ENCODE measurements around the gene ABCA3. TPM values are rescaled to one million over a fixed set of nuclear protein-coding genes. Genes with fewer than 3 reads are reported as not detected.

Gene ABCA3
- total and polyA plus RNA-seq, 2 experiments from 2014 or later = 3.0 to 4.1 TPM

DNA sequence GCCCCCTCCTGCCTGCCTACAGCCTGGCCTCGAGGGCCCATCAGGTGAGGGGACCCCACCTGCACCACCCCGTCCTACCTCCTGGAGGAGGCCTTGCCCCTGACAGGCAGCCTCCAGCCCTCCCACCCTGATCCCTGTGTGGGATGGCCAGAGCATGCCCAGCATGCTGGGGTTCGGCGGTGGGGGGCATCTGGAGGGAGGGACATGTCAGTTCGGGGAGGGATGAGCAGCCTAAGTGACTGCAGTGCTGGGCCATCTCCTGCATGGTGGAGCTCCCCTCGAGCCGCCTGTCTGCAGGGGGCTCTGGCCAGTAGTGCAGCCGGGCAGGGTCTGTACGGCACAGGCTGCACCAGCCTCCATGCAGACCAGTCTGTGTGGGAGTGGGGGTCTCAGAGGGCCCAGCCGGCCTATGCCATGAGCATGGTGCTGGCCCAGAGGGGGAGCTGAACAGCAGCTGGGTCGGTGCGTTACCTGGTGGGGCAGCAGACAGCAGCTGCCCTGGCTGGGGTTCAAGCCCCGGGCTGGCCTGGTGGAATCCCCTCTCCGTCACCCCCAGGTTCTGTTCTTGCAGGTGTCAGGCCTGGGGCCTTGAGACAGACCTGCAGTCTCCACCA lies 68.6 kb downstream of the ABCA3 start:
- Histone ChIP-seq H3K4me2 (no peak overlapping the region), H3K4me1 (ENCODE audit: insufficient read depth) (peaks cover 4% of the 10 kb centered on the region; the same call in 1 of the 2 replicates), H3K27me3 (ENCODE audit: insufficient read depth) (no peaks in the 10 kb centered on the region), H2AFZ (no peak overlapping the region), H3K79me2 (replicated peaks; ENCODE audit: insufficient read depth) (peaks cover 19% of the 10 kb centered on the region), H3K27ac (ENCODE audit: low read depth) (no peak overlapping the region), H3K36me3 (ENCODE audit: insufficient read depth) (no peaks in the 10 kb centered on the region), H4K20me1 (replicated peaks; ENCODE audit: insufficient read depth) (peaks cover 10% of the 10 kb centered on the region), H3K4me3 (no peak overlapping the region), H3K9me2 (ENCODE audit: insufficient read depth) (no peaks in the 10 kb centered on the region), H3F3A (replicated peaks; ENCODE audit: low read depth) (peaks cover 8% of the 10 kb centered on the region; the same call in 1 of the 2 replicates)
- TF ChIP-seq EZH2phosphoT487 (IDR thresholded peaks at IDR 0.05; ENCODE audit: unreplicated experiment) (no peak), ZNF114 (CRISPR knock-in tag; IDR thresholded peaks at IDR 0.05) (no peak), STAT1 (IDR thresholded peaks at IDR 0.05; ENCODE audit: unreplicated experiment) (no peak)
- Mint-ChIP-seq H3K27ac (no peak overlapping the region), H3K4me3 (no peak overlapping the region), H3K4me1 (peaks cover 13% of the 10 kb centered on the region), H3K27me3 (ENCODE audit: insufficient read depth, low read depth, poor library complexity) (peaks cover 14% of the 10 kb centered on the region), H3K36me3 (ENCODE audit: low read depth) (peaks cover 4% of the 10 kb centered on the region), H3K9me3 (no peaks in the 10 kb centered on the region; the same call in 2 of the 3 replicates)
- no peak for ATAC-seq
- DNase-seq (ENCODE audit: low spot score) = no peak

DNA sequence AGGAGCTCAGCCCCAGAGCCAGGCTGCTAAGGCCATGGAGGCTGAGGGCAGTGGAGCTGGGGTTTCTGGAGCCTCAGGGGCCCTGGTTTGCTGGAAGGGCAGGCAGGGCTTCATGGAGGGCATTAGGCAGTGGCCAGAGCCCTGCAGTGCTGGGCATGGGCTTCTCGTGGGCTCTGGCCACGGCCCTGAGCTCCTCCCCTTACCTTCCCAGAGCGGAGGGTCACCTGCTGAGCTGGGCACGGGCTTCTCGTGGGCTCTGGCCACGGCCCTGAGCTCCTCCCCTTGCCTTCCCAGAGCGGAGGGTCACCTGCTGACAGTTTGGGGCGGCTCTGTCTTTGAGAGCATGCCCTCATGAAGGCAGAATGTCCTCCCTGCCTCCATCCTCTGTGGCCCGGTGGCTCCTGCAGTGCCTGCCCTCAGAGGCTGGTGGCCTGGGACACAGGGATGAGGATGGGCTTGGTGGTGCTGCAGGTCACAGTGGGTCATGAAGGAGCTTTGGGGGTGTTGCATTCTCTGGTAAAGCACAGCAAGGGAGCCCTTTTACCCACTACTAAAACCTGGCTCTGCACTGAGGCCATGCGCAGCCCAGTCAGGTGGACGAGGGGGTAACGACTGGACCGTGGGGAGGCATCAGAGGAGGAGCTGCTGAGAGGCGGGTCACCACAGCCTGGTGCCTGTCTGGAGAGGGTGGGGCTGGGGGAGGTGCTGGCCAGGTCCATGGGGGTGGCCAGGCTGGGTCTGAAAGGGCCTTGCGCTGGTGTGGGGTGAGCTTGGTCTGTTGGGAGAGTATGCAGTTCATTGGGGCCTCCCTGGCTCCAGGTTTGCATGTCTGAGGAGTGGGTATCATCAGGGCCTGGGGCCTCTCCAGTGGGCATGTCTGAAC lies 69.7 kb downstream of the ABCA3 start:
- Mint-ChIP-seq H3K36me3 (ENCODE audit: low read depth) (peaks cover 15% of the 10 kb centered on the region), H3K4me3 (no peak overlapping the region), H3K27ac (no peak overlapping the region), H3K4me1 (peaks cover 14% of the 10 kb centered on the region), H3K27me3 (ENCODE audit: insufficient read depth, low read depth, poor library complexity) (peaks cover 10% of the 10 kb centered on the region), H3K9me3 (no peaks in the 10 kb centered on the region; the same call in 2 of the 3 replicates)
- H3K36me3 ChIP-seq (ENCODE audit: insufficient read depth) = no peaks in the 10 kb centered on the region
- H3K27me3 ChIP-seq (ENCODE audit: insufficient read depth) = no peaks in the 10 kb centered on the region
- no peak for DNase-seq (ENCODE audit: low spot score)
- H3K4me1 ChIP-seq (ENCODE audit: insufficient read depth) = peaks cover 14% of the 10 kb centered on the region
- H2AFZ ChIP-seq = no peak overlapping the region
- peaks cover 17% of the 10 kb centered on the region for H4K20me1 ChIP-seq (replicated peaks; ENCODE audit: insufficient read depth)
- peaks cover 30% of the 10 kb centered on the region for H3K79me2 ChIP-seq (replicated peaks; ENCODE audit: insufficient read depth)
- H3K4me3 ChIP-seq = no peak overlapping the region
- H3K27ac ChIP-seq (ENCODE audit: low read depth) = no peak overlapping the region
- H3K4me2 ChIP-seq = no peak overlapping the region
- ATAC-seq = no peak
- H3F3A ChIP-seq (replicated peaks; ENCODE audit: low read depth) = peaks cover 13% of the 10 kb centered on the region; the same call in 1 of the 2 replicates
- no peaks in the 10 kb centered on the region for H3K9me2 ChIP-seq (ENCODE audit: insufficient read depth)
- TF ChIP-seq POLR2AphosphoS5 (IDR thresholded peaks at IDR 0.05; ENCODE audit: low read depth) (no peak), NANOG (IDR thresholded peaks at IDR 0.05; ENCODE audit: borderline replicate concordance) (no peak), CREB1 (CRISPR knock-in tag; IDR thresholded peaks at IDR 0.05; ENCODE audit: low read depth) (no peak), EZH2 (IDR thresholded peaks at IDR 0.05; ENCODE audit: low read depth, unreplicated experiment) (no peak), STAT1 (IDR thresholded peaks at IDR 0.05; ENCODE audit: unreplicated experiment) (no peak), ZNF331 (CRISPR knock-in tag; IDR thresholded peaks at IDR 0.05; ENCODE audit: low read depth) (no peak), JUNB (IDR thresholded peaks at IDR 0.05; ENCODE audit: unreplicated experiment) (no peak), EZH2phosphoT487 (IDR thresholded peaks at IDR 0.05; ENCODE audit: unreplicated experiment) (no peak)
- TF ChIP-seq, protein P1, sequence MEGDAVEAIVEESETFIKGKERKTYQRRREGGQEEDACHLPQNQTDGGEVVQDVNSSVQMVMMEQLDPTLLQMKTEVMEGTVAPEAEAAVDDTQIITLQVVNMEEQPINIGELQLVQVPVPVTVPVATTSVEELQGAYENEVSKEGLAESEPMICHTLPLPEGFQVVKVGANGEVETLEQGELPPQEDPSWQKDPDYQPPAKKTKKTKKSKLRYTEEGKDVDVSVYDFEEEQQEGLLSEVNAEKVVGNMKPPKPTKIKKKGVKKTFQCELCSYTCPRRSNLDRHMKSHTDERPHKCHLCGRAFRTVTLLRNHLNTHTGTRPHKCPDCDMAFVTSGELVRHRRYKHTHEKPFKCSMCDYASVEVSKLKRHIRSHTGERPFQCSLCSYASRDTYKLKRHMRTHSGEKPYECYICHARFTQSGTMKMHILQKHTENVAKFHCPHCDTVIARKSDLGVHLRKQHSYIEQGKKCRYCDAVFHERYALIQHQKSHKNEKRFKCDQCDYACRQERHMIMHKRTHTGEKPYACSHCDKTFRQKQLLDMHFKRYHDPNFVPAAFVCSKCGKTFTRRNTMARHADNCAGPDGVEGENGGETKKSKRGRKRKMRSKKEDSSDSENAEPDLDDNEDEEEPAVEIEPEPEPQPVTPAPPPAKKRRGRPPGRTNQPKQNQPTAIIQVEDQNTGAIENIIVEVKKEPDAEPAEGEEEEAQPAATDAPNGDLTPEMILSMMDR (conservative IDR thresholded peaks at IDR 0.05; ENCODE audit: low read depth in 2 of 2) = no peak
- TF ChIP-seq, protein P2, sequence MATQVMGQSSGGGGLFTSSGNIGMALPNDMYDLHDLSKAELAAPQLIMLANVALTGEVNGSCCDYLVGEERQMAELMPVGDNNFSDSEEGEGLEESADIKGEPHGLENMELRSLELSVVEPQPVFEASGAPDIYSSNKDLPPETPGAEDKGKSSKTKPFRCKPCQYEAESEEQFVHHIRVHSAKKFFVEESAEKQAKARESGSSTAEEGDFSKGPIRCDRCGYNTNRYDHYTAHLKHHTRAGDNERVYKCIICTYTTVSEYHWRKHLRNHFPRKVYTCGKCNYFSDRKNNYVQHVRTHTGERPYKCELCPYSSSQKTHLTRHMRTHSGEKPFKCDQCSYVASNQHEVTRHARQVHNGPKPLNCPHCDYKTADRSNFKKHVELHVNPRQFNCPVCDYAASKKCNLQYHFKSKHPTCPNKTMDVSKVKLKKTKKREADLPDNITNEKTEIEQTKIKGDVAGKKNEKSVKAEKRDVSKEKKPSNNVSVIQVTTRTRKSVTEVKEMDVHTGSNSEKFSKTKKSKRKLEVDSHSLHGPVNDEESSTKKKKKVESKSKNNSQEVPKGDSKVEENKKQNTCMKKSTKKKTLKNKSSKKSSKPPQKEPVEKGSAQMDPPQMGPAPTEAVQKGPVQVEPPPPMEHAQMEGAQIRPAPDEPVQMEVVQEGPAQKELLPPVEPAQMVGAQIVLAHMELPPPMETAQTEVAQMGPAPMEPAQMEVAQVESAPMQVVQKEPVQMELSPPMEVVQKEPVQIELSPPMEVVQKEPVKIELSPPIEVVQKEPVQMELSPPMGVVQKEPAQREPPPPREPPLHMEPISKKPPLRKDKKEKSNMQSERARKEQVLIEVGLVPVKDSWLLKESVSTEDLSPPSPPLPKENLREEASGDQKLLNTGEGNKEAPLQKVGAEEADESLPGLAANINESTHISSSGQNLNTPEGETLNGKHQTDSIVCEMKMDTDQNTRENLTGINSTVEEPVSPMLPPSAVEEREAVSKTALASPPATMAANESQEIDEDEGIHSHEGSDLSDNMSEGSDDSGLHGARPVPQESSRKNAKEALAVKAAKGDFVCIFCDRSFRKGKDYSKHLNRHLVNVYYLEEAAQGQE (IDR thresholded peaks at IDR 0.05; ENCODE audit: unreplicated experiment) = no peak
- TF ChIP-seq, protein P3, sequence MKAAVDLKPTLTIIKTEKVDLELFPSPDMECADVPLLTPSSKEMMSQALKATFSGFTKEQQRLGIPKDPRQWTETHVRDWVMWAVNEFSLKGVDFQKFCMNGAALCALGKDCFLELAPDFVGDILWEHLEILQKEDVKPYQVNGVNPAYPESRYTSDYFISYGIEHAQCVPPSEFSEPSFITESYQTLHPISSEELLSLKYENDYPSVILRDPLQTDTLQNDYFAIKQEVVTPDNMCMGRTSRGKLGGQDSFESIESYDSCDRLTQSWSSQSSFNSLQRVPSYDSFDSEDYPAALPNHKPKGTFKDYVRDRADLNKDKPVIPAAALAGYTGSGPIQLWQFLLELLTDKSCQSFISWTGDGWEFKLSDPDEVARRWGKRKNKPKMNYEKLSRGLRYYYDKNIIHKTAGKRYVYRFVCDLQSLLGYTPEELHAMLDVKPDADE (IDR thresholded peaks at IDR 0.05) = no peak
